ENCODE data around the gene UBE2I. TPM values are rescaled to one million over a fixed set of nuclear protein-coding genes. Genes with fewer than 3 reads are reported as not detected.

UBE2I gene
- total RNA-seq, 1 experiment from 2014 or later = 361 TPM

- POLR2A ChIA-PET (ENCODE audit: low non-redundant PET) = interaction anchor here (0.6 kb wide), 1 partner anchor 32 kb away, joined by 6 read pairs; no protein-coding TSS in a partner anchor
- no peak overlapping the region for H3K4me3 ChIP-seq (ENCODE audit: low read depth, low read length, poor library complexity, severe bottlenecking)
- DNase-seq (ENCODE audit: low spot score) = no peak
- intact Hi-C loops (cut with micrococcal nuclease; ENCODE audit: unreplicated experiment) = no loop called here
- H3K9me3 ChIP-seq (ENCODE audit: low read depth, low read length, poor library complexity, severe bottlenecking) = no peaks in the 10 kb centered on the region
- TF ChIP-seq EZH2 (IDR thresholded peaks at IDR 0.05; ENCODE audit: borderline replicate concordance, low read depth, low read length, poor library complexity, severe bottlenecking) (no peak), CTCF (conservative IDR thresholded peaks at IDR 0.05; ENCODE audit: low read depth, low read length) (no peak)
- CTCF ChIA-PET = interaction anchor here (0.6 kb wide), 1 partner anchor 18 kb away, joined by 3 read pairs; no protein-coding TSS in a partner anchor
- no peaks in the 10 kb centered on the region for H3K27me3 ChIP-seq (replicated peaks; ENCODE audit: insufficient read depth, low read depth, low read length, poor library complexity)
- peaks cover 11% of the 10 kb centered on the region for H3K4me1 ChIP-seq (ENCODE audit: insufficient read depth, low read length, poor library complexity, severe bottlenecking)
- peaks cover 4% of the 10 kb centered on the region for H3K36me3 ChIP-seq (ENCODE audit: insufficient read depth, low read length, poor library complexity, severe bottlenecking)
- BruUV-seq (replicated peaks) = no TSS peak
- H3K27ac ChIP-seq (ENCODE audit: low read depth, low read length, poor library complexity, severe bottlenecking) = no peak overlapping the region
Measured at GRCh38 chr16:1348926-1349325, 39.5 kb downstream of the UBE2I start.

- Histone ChIP-seq H3K9me3 (ENCODE audit: low read depth, low read length, poor library complexity, severe bottlenecking) (no peaks in the 10 kb centered on the region), H3K4me1 (ENCODE audit: insufficient read depth, low read length, poor library complexity, severe bottlenecking) (peaks cover 11% of the 10 kb centered on the region), H3K27me3 (replicated peaks; ENCODE audit: insufficient read depth, low read depth, low read length, poor library complexity) (no peaks in the 10 kb centered on the region), H3K27ac (ENCODE audit: low read depth, low read length, poor library complexity, severe bottlenecking) (no peak overlapping the region), H3K4me3 (ENCODE audit: low read depth, low read length, poor library complexity, severe bottlenecking) (no peak overlapping the region), H3K36me3 (ENCODE audit: insufficient read depth, low read length, poor library complexity, severe bottlenecking) (peaks cover 4% of the 10 kb centered on the region)
- TF ChIP-seq EZH2 (IDR thresholded peaks at IDR 0.05; ENCODE audit: borderline replicate concordance, low read depth, low read length, poor library complexity, severe bottlenecking) (no peak), CTCF (conservative IDR thresholded peaks at IDR 0.05; ENCODE audit: low read depth, low read length) (no peak)
- POLR2A ChIA-PET (ENCODE audit: low non-redundant PET) = no interaction called here
- intact Hi-C loops (cut with micrococcal nuclease; ENCODE audit: unreplicated experiment) = no loop called here
- no peak for DNase-seq (ENCODE audit: low spot score)
- CTCF ChIA-PET = no interaction called here
- BruUV-seq (replicated peaks) = no TSS peak
Measured at GRCh38 chr16:1349351-1349750, 39.9 kb downstream of the UBE2I start.

DNA sequence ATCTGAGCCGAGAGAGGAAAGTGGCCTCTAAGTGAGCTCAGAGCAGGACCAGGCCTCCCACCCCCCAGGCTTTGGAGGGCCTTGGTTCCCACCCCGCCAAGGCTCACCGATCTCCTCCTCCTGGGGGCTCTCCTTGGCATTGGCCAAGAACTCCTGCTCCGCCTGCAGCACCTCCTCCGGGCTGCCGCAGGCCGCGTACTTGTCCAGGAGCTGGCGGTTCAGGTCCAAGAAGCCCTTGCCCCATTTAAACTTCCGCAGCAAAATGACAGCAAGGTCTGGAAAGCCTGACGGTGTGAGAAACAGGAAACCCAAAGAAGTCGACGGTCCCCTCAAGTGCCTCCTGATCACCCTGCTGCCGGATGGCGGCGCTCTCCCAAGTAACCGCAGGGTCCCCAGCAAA, 40.5 kb downstream of the UBE2I start:
- TF ChIP-seq CTCF (conservative IDR thresholded peaks at IDR 0.05; ENCODE audit: low read depth, low read length) (no peak), EZH2 (IDR thresholded peaks at IDR 0.05; ENCODE audit: borderline replicate concordance, low read depth, low read length, poor library complexity, severe bottlenecking) (no peak)
- Histone ChIP-seq H3K36me3 (ENCODE audit: insufficient read depth, low read length, poor library complexity, severe bottlenecking) (peaks cover 4% of the 10 kb centered on the region), H3K4me1 (ENCODE audit: insufficient read depth, low read length, poor library complexity, severe bottlenecking) (peaks cover 11% of the 10 kb centered on the region), H3K4me3 (ENCODE audit: low read depth, low read length, poor library complexity, severe bottlenecking) (no peak overlapping the region), H3K9me3 (ENCODE audit: low read depth, low read length, poor library complexity, severe bottlenecking) (no peaks in the 10 kb centered on the region), H3K27ac (ENCODE audit: low read depth, low read length, poor library complexity, severe bottlenecking) (no peak overlapping the region), H3K27me3 (replicated peaks; ENCODE audit: insufficient read depth, low read depth, low read length, poor library complexity) (no peaks in the 10 kb centered on the region)
- BruUV-seq (replicated peaks) = no TSS peak
- intact Hi-C loops (cut with micrococcal nuclease; ENCODE audit: unreplicated experiment) = no loop called here
- ChIA-PET POLR2A (ENCODE audit: low non-redundant PET) (no interaction called here), CTCF (no interaction called here)
- no peak for DNase-seq (ENCODE audit: low spot score)

Measured in A673 (cell line).